ENCODE data around the gene ATP1A1. TPM values are rescaled to one million over a fixed set of nuclear protein-coding genes. Genes with fewer than 3 reads are reported as not detected.

The ATP1A1 gene
- total RNA-seq, 1 experiment from 2014 or later, result 83.9 TPM

DNA sequence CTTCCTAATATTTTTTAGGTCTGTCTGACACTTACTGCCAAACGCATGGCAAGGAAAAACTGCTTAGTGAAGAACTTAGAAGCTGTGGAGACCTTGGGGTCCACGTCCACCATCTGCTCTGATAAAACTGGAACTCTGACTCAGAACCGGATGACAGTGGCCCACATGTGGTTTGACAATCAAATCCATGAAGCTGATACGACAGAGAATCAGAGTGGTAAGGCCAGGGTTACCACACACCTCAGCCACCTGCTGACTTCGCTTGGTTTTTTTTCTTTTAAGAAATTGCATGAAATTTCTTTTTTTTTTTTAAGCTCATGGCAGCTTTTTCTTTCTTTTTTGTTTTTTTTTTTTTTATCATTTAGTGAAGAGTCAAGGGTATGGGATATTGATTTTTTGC lies 17.2 kb downstream of the ATP1A1 start:
- no peak for DNase-seq (ENCODE audit: low read depth)

DNA sequence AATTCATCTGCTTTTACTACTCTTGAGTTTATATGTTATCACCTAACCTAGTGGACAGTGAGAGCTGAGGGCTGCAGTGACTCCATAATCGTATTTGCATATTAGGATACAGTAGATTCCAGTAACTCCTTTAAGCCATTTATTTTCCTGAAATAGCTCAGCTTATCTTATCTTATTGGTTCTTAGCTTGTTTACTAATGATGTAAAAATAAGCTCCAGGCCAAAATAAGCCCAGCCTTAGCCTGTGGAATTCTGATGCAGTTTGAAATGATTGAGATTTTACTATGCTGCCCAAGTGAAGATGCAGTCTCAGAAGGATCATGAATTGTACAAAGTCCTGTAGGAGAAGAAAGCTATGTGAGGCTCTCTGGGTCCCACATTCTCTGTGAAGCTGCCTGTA lies 18.1 kb downstream of the ATP1A1 start:
- DNase-seq (ENCODE audit: low read depth), result no peak

DNA sequence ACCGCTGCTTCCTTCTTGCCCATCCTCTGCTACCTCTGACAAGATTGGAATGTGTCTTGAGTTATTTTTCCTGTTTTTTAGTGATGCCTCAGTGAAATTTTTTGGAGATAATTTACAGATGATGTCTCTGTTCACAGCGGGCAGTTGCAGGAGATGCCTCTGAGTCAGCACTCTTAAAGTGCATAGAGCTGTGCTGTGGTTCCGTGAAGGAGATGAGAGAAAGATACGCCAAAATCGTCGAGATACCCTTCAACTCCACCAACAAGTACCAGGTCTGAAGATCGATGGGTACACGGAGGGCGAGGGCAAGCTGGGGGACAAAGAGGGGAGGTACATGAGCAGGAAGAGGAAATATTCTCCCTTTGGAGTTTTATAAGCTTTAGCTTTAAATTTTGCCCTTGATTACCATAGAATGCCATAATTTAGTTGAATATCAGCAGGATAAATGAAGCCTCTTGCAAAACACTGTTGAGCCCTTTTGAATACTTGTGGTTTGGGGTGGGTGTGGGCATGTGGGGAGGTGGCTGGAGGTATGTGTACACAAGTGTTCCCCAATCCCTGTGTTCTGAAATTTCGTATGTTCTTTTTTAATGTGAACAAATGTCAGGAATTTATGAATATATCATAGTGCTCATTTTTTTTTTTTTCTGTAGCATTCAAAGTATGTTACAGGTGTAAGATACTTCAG lies 19.8 kb downstream of the ATP1A1 start:
- no peak for DNase-seq (ENCODE audit: low read depth)

DNA sequence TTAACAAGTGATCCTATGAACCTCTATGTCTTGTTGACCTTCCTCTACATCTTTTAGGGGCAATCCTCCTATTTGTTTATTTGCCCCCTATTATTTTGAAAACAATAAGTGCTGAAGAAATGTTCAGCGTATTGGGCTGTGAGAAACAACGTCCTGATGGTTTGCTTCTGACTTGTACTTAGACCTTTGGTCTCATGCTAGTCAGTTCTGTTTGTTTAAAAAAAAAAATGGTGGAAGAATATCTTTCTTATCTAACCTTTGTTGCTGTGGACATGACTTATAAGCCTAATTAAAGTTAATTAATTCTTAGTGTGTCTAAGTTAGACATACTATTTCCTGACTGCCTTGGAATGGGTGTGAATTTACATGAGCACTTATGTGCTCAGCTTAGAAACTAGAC lies 20.7 kb downstream of the ATP1A1 start:
- no peak for DNase-seq (ENCODE audit: low read depth)

DNA sequence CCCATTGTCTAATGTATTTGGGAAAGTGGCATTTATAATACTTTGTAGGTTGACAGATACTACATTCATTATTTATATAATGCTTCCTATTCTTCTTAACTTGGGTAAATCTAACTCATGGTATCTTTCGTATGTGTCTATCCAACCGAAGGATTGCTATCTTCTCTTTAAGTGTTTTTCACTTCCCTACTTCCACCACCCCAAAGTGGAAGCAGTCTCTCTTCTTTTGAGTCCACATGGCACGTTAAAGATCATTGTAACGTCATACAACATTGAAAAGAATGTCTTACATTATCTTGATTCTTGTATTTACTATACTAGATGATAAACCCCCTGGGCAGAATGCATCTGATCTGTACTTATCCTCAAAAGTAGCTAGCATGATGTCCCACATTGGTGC lies 21.2 kb downstream of the ATP1A1 start:
- no peak for DNase-seq (ENCODE audit: low read depth)

DNA sequence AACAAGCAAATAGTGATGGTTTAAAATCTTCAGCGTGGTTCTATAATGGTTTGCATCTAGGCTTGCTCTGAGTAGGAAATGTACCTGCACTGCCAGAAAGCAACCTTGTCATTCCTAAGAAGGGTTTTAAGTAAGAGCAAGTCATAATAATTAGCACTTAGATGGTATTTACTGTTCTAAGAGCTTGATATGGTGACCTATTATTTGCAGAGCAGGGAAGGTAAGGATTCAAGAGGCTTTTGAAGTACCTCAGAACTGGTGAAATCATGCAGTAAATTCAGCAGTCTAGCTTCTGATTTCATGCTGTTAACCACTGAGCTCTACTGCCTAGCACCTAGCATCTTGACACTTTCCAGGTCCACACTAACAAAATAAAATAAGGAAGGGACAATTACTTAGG lies 23.7 kb downstream of the ATP1A1 start:
- DNase-seq (ENCODE audit: low read depth), result no peak

- DNase-seq (ENCODE audit: low read depth), result no peak
These were observed 24.7 kb downstream of the ATP1A1 start for GRCh38 chr1:116397728-116398127.

DNA sequence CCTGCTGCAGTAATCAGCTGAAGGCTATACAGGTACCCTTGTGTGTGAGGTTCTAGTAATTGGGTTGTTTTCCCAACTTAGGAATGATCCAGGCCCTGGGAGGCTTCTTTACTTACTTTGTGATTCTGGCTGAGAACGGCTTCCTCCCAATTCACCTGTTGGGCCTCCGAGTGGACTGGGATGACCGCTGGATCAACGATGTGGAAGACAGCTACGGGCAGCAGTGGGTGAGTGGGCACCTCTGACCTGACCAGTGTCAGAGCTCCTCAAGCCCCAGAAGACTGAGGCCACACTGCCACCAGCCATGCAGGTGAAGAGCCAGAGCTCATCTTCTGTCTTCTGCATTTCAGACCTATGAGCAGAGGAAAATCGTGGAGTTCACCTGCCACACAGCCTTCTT lies 27.7 kb downstream of the ATP1A1 start:
- DNase-seq (ENCODE audit: low read depth), result no peak

DNA sequence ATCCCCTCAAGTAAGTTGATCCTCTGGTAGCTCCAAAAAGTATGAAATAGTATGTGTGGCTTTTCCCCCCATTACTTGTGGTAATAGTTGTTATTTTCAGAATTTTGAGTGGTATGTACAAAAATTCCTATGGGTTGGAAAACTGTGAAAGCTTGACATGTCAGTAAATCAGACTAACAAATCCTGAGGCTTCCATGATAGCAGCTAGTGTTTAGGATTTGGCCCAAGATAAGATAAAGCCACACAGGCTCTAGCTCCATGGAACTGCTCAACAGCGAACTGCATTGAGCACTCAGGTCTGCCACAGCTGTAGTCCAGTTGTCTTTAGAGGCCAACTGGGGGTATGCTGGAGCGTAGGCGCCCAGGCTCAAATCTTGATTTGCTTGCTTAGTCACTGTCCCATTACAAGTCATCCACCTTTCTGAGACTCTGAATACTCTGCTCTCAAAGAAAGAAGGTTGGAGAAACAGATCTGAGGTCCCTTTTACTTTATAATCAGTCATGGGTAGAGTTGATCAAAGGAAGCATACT lies 28.7 kb downstream of the ATP1A1 start:
- no peak for DNase-seq (ENCODE audit: low read depth)

GRCh38 chr1:116402333-116402732 lies 29.3 kb downstream of the ATP1A1 start:
- DNase-seq (ENCODE audit: low read depth), result no peak

DNA sequence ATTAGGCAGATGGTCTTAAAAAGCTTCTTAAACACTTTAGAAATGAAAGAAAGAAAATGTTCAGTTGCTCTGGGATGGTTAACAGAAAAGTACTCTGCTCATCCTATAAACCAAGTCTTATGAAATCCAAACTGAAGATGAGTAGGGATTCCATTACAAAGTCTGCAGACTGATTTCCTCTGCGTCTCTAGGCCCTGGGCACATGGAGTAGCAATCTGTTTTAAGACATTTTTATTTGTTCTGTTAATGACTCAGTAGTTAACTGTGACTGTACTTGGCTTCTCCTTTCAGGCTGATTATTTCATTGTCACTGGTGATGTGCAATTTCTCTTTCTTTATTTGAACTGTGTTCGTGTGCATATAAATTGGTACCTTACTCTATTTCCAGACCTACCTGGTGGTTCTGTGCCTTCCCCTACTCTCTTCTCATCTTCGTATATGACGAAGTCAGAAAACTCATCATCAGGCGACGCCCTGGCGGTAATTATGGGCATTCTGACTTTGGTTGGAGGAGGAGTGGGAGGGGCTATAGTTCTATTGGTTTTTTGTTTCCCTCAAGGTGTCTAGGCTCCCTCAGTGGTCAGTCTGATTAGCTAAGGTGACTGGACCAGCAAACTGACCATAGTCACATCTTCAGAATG lies 30.6 kb downstream of the ATP1A1 start:
- DNase-seq (ENCODE audit: low read depth), result no peak

GRCh38 chr1:116404699-116405098 lies 31.7 kb downstream of the ATP1A1 start:
- DNase-seq (ENCODE audit: low read depth), result no peak

DNA sequence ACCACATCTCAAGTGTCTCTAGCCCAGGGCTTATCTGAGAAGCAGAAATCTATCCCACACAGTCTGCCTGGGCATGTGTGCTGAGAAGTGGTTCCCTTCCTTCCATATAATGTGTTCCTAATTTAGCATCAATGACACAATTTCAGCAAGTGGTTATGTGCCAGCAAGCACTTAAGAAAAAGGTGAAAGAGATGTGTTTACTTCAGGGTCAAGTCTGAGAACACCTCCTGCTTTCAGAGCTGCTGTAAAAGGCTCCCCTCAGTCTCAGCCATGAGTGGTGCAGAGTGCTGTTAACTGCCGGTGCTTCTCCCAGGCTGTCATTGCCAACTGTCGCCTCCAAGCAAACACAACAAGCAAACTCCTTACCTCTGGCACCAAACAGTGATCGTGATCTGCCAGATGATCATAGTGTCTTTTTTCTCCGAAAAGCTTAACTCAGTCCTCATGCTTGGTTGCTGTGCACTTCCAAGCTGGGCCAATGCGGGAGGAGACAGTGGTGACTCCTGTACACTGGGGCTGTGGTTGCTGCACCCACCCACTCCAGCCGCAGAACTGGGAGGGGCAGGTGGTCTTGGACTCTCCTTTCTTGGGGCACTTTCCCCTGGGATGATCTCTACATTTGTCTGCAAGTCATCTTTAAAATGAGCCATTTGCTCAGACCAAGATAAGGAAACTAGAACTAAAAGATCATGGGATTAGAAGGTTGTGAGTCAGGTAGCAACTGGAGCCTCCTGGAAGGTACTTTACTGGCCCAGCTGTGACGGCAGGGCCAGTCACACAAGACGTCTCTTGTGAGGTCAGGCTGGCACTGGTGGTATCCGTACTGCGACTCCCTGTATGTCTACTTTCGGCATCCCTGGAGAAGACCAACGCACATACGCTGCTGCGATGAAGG lies 32.4 kb downstream of the ATP1A1 start:
- no peak for DNase-seq (ENCODE audit: low read depth)

GRCh38 chr1:116407033-116407432 lies 34.0 kb downstream of the ATP1A1 start:
- no peak for DNase-seq (ENCODE audit: low read depth)

- DNase-seq (ENCODE audit: low read depth), result no peak
These were observed 35.1 kb downstream of the ATP1A1 start for GRCh38 chr1:116408193-116408592.

- no peak for DNase-seq (ENCODE audit: low read depth)
These were observed 36.0 kb downstream of the ATP1A1 start for GRCh38 chr1:116408803-116409720.

- no peak for DNase-seq (ENCODE audit: low read depth)
These were observed 36.7 kb downstream of the ATP1A1 start for GRCh38 chr1:116409751-116410191.

DNA sequence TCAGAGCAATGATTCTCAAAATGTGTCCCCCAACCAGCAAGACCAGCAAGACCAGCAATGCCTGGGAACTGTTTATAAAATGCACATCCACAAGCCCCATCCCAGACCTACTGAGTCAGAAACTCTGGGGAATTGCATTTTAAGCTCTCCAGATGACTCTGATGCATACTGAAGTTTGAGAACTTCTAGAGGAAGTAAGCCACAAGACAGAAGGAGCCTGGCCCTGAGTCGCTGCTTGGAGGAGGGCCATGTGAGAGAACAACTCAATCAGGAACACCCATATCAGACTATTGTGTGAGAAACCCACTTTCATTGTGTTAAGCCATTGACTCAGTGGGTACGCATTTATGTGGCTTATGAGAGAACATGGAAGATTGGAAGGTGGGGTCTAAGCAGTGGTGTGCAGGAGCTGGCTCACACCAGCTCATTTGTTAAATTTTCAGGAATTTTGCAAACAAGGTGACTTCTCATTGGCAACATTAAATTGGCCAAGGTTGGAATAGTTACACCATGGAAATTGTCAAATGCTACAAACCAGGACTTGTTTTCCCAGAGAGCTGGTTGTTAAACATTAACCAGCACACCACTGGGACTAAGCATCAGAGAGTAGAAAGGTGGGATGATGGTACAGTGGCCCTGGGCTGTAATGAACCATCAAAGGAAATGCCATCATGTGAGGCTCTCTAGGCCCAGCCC lies 38.9 kb downstream of the ATP1A1 start:
- DNase-seq (ENCODE audit: low read depth), result peak; percentile 75

- no peak for DNase-seq (ENCODE audit: low read depth)
These were observed 39.4 kb downstream of the ATP1A1 start for GRCh38 chr1:116412480-116412798.

GRCh38 chr1:116412898-116413297 lies 39.9 kb downstream of the ATP1A1 start:
- DNase-seq (ENCODE audit: low read depth), result no peak

GRCh38 chr1:116413414-116413813 lies 40.4 kb downstream of the ATP1A1 start:
- no peak for DNase-seq (ENCODE audit: low read depth)
